ENCODE data around the gene NCOA7. TPM values are rescaled to one million over a fixed set of nuclear protein-coding genes. Genes with fewer than 3 reads are reported as not detected.

Gene NCOA7
- total RNA-seq, 6 experiments from 2014 or later: 27.1 to 29.3 (median 28.6) TPM

GRCh38 chr6:125882243-125882642 is 91.5 kb downstream of the NCOA7 start:
- Mint-ChIP-seq H3K27ac (no peak overlapping the region), H3K4me3 (no peak overlapping the region), H3K36me3 (ENCODE audit: low read depth) (peaks cover 16% of the 10 kb centered on the region; the same call in 1 of the 2 replicates), H3K4me1 (ENCODE audit: low read depth) (no peaks in the 10 kb centered on the region), H3K9me3 (no peaks in the 10 kb centered on the region), H3K27me3 (ENCODE audit: insufficient read depth) (no peaks in the 10 kb centered on the region; the same call in 1 of the 2 replicates)
- TF ChIP-seq CTCF (IDR thresholded peaks at IDR 0.05): no peak
- DNase-seq: no peak

GRCh38 chr6:125884634-125885371 is 94.0 kb downstream of the NCOA7 start:
- H3K36me3 Mint-ChIP-seq (ENCODE audit: low read depth): peaks cover 16% of the 10 kb centered on the region; the same call in 1 of the 2 replicates
- H3K9me3 Mint-ChIP-seq: no peaks in the 10 kb centered on the region
- no peak for TF ChIP-seq CTCF (IDR thresholded peaks at IDR 0.05)
- H3K27ac Mint-ChIP-seq: no peak overlapping the region
- no peak overlapping the region for H3K4me3 Mint-ChIP-seq
- no peak for DNase-seq
- H3K27me3 Mint-ChIP-seq (ENCODE audit: insufficient read depth): no peaks in the 10 kb centered on the region; the same call in 1 of the 2 replicates
- H3K4me1 Mint-ChIP-seq (ENCODE audit: low read depth): no peaks in the 10 kb centered on the region; the same call in 1 of the 2 replicates

- peaks cover 11% of the 10 kb centered on the region; the same call in 1 of the 2 replicates for H3K36me3 Mint-ChIP-seq (ENCODE audit: low read depth)
- no peaks in the 10 kb centered on the region; the same call in 1 of the 2 replicates for H3K27me3 Mint-ChIP-seq (ENCODE audit: insufficient read depth)
- no peak for DNase-seq
- no peaks in the 10 kb centered on the region; the same call in 1 of the 2 replicates for H3K4me1 Mint-ChIP-seq (ENCODE audit: low read depth)
- H3K4me3 Mint-ChIP-seq: no peak overlapping the region
- no peak for TF ChIP-seq CTCF (IDR thresholded peaks at IDR 0.05)
- no peak overlapping the region for H3K27ac Mint-ChIP-seq
- no peaks in the 10 kb centered on the region for H3K9me3 Mint-ChIP-seq
These were observed 95.3 kb downstream of the NCOA7 start for GRCh38 chr6:125886021-125886420.

- Mint-ChIP-seq H3K4me1 (ENCODE audit: low read depth) (no peaks in the 10 kb centered on the region; the same call in 1 of the 2 replicates), H3K36me3 (ENCODE audit: low read depth) (peaks cover 11% of the 10 kb centered on the region; the same call in 1 of the 2 replicates)
- no peak for TF ChIP-seq CTCF (IDR thresholded peaks at IDR 0.05)
These were observed 96.2 kb downstream of the NCOA7 start for GRCh38 chr6:125886914-125887313.

GRCh38 chr6:125887372-125887771 is 96.6 kb downstream of the NCOA7 start:
- Mint-ChIP-seq H3K27me3 (ENCODE audit: insufficient read depth) (no peaks in the 10 kb centered on the region; the same call in 1 of the 2 replicates), H3K27ac (no peak overlapping the region), H3K4me1 (ENCODE audit: low read depth) (no peaks in the 10 kb centered on the region; the same call in 1 of the 2 replicates), H3K9me3 (no peaks in the 10 kb centered on the region), H3K4me3 (no peak overlapping the region), H3K36me3 (ENCODE audit: low read depth) (peaks cover 8% of the 10 kb centered on the region; the same call in 1 of the 2 replicates)
- DNase-seq: no peak
- no peak for TF ChIP-seq CTCF (IDR thresholded peaks at IDR 0.05)

More at GRCh38 chr6:125886914-125887313, 96.2 kb downstream of the NCOA7 start:
- no peaks in the 10 kb centered on the region for H3K9me3 Mint-ChIP-seq
- DNase-seq: no peak
- H3K27ac Mint-ChIP-seq: no peak overlapping the region
- H3K27me3 Mint-ChIP-seq (ENCODE audit: insufficient read depth): no peaks in the 10 kb centered on the region; the same call in 1 of the 2 replicates
- no peak overlapping the region for H3K4me3 Mint-ChIP-seq

Data from HFFc6 (cell line).